ENCODE results near the gene NDOR1.

DNA sequence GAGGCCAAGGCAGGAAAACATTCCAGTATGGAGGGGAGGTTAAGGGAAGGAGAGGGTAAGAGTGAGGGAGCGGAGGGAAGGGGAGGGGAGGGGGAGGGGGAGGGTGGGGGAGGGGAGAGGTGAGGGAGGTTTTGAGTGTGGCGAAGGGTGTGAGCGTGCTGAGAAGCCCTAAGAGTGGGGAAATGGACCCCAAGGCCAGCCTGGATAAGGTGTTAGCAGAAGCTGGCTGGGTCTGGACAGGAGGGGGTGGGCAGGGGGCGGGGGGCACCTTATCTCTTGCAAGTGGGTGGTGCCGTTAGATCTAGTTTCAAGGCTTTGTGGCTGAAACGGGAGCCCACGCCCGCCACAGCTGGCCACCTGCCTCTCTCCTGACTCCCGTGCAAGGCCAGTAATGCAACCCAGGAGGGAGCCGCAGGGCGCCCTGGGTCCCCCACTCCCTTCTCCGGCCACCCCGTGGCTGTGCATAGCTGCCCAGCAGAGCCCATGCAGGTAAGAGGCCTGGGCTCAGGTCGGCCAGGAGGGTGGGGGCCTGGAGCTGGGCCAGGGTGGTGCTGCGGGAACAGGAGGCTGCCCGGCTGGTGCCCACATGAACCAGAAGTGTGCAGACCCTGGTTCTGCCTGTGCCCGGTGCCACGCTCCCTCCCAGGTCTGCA is 22.5 kb downstream of the NDOR1 start:
- TF ChIP-seq, protein P1, sequence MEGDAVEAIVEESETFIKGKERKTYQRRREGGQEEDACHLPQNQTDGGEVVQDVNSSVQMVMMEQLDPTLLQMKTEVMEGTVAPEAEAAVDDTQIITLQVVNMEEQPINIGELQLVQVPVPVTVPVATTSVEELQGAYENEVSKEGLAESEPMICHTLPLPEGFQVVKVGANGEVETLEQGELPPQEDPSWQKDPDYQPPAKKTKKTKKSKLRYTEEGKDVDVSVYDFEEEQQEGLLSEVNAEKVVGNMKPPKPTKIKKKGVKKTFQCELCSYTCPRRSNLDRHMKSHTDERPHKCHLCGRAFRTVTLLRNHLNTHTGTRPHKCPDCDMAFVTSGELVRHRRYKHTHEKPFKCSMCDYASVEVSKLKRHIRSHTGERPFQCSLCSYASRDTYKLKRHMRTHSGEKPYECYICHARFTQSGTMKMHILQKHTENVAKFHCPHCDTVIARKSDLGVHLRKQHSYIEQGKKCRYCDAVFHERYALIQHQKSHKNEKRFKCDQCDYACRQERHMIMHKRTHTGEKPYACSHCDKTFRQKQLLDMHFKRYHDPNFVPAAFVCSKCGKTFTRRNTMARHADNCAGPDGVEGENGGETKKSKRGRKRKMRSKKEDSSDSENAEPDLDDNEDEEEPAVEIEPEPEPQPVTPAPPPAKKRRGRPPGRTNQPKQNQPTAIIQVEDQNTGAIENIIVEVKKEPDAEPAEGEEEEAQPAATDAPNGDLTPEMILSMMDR (IDR thresholded peaks at IDR 0.05), result no peak
- TF ChIP-seq POLR2A (IDR thresholded peaks at IDR 0.05), result no peak

Data from thyroid gland (tissue), 4 donors.